Sigmoid colon (tissue), 7 donors: ENCODE measurements around the gene MOB3C. TPM values are rescaled to one million over a fixed set of nuclear protein-coding genes. Genes with fewer than 3 reads are reported as not detected.

Source experiments
- DNase-seq: peaks from one replicate; pipeline ENCODE4 v3.0.0-alpha.2; 2019
- H3K27ac ChIP-seq, 4 donors: fragments of 200-600 bp; sonication (generic); one replicate each; pipeline ENCODE4 v1.5.1; 2016 to 2019; ENCODE audit warnings: mild to moderate bottlenecking in 1 of 4
- H3K27me3 ChIP-seq, 3 donors: fragments of 200-600 bp; sonication (generic); one replicate each; pipeline ENCODE4 v1.5.1; 2019; ENCODE audit warnings: mild to moderate bottlenecking in 1 of 3
- H3K36me3 ChIP-seq, 4 donors: fragments of 200-600 bp; sonication (generic); one replicate each; pipeline ENCODE4 v1.5.1; 2016 to 2019
- H3K4me1 ChIP-seq, 4 donors: fragments of 200-600 bp; sonication (generic); one replicate each; pipeline ENCODE4 v1.5.1; 2017 to 2019
- H3K4me3 ChIP-seq, 4 donors: fragments of 200-600 bp; sonication (generic); one replicate each; pipeline ENCODE4 v1.5.1; 2017 to 2019; ENCODE audit warnings: mild to moderate bottlenecking in 2 of 4, moderate library complexity in 1 of 4
- H3K9me3 ChIP-seq, 4 donors: fragments of 200-600 bp in 3 of 4; sonication (generic) in 3 of 4; one replicate each; pipeline versions ENCODE4 v1.5.1 to v1.6.1; 2013 to 2019
- EP300 ChIP-seq, 4 donors: sonication (generic); formaldehyde crosslinking; IDR thresholded peaks; one replicate each; pipeline ENCODE4 v1.6.1; 2017; ENCODE audit warnings: antibody characterized with exemption in 4 of 4
- POLR2A ChIP-seq, 2 donors: fragments of 450-650 bp; IDR thresholded peaks; one replicate each; pipeline ENCODE4 v1.6.1; 2016; ENCODE audit warnings: antibody characterized with exemption in 2 of 2, mild to moderate bottlenecking in 2 of 2, moderate library complexity in 2 of 2
- POLR2AphosphoS5 ChIP-seq, 4 donors: sonication (generic); formaldehyde crosslinking; IDR thresholded peaks; one replicate each; pipeline ENCODE4 v1.6.1; 2017; ENCODE audit warnings: antibody characterized with exemption in 4 of 4
- WGBS, 2 donors: extraction: QIAGEN DNeasy Blood & Tissue Kit; methylation state at CpG; one replicate each; pipeline ENCODE4 v1.1.7; 2013; 5-methylcytosine and 5-hydroxymethylcytosine counted together
- intact Hi-C: fragments of 100-400 bp; cut with DNase I; formaldehyde crosslinking; loops from one replicate; pipeline ENCODE4 v1.15.1; 2023
- polyA plus RNA-seq, 3 donors: library from polyadenylated mRNA; stranded (reverse); fragments of 200-250 nt; gene quantifications; one replicate each; pipeline ENCODE4 v1.2.3, GENCODE V29; 2013
- total RNA-seq, 4 donors: library from RNA; depleted of rRNA; stranded (reverse); fragments of >200 nt; gene quantifications; one replicate each; pipeline ENCODE4 v1.1.0, GENCODE V29; 2016
- TF ChIP-seq, protein P1 (sequence below), 4 experiments: fragments of 450-650 bp in 3 of 4; fragments of 200-600 bp in 1 of 4; IDR thresholded peaks; one replicate each; pipeline ENCODE4 v1.5.1; 2016 to 2019; ENCODE audit warnings: antibody characterized with exemption in 4 of 4, mild to moderate bottlenecking in 3 of 4, moderate library complexity in 2 of 4
- donor health status: healthy with polysubstance abuse.
- donor health status: Bipolar disorder and iron deficiency.
- donor health status: healthy.

Gene MOB3C
- total and polyA plus RNA-seq, 7 donors, result 7.8 to 25.7 (median 13.8) TPM

DNA sequence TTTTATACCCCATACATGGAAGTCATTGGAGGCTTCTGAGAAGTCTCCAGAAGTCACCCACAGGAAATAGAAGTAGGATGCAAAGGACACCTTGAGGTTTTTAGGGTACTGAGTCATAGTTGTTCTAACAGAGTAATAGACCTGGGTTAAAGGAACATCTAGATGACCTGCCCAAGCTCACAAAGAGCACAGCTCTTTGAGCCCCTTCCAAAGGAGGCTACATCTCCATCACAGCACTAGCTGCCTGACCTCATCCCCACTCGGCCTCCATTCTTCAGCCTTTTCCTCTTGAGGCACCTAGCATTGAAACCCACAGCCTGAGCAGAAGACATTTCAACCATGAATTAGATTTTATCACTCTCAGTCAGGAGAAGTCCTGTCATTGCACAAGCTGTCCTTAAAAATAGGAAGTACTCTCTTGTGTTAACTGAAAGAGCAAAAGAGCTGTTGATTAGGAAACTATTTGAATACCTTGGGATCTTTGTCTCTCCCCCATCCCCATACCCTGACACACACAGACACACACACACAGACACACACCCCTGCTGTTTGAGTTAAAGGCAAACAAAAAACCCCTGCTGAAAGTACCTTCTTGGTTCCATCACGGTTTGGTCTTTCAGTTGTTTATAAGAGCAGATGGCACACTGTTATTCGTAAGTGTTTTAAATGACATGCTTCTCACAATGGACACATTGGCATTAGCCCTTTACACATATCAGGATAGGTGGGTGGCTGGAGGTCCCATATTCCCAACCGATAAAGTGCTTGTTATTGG is 34.7 kb downstream of the MOB3C start:
- H3K36me3 ChIP-seq, result peaks cover 21 to 94% (median 28%) of the 10 kb centered on the region in 4 donors
- 79 to 90% methylated on average over 4 of the region's 4 CpGs for WGBS, 2 donors

DNA sequence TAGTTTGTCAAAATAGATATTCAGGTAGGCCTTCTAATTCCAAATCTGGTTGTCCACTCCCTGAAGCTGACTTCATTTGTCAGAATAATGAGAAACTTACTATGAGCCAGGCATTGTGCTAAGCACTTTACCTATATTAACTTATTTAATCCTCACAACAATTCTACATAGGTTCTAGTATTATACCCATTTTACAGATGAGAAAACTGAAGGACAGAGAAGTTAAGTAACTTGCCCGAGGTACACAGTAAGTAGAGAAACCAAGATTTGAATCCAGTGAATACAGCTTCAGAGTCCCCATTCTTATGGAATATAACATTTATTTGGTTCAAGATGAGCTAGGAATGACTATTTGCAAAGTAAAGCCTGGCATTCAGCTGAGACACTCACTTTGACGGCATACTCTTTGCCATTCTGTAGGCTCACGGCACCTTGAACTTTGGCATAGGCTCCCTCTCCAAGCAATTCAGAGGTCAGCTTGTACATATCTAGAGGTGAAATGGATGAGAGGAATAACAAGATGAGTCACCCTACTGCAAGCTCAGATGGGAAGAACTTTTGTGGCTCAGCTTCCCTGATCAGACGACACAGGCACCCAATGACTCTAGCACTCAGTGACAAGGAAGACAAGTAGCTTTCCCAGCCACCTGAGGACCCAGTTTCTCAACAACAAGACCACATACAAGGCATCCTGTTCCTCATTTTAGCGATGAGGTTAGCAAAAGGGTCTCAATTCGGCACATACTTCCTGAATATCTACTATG is 36.3 kb downstream of the MOB3C start:
- intact Hi-C loops, result no loop called here
- TF ChIP-seq POLR2A (IDR thresholded peaks at IDR 0.05) (no peak), POLR2AphosphoS5 (IDR thresholded peaks at IDR 0.05) (no peak), EP300 (IDR thresholded peaks at IDR 0.05) (no peak)
- TF ChIP-seq, protein P1, sequence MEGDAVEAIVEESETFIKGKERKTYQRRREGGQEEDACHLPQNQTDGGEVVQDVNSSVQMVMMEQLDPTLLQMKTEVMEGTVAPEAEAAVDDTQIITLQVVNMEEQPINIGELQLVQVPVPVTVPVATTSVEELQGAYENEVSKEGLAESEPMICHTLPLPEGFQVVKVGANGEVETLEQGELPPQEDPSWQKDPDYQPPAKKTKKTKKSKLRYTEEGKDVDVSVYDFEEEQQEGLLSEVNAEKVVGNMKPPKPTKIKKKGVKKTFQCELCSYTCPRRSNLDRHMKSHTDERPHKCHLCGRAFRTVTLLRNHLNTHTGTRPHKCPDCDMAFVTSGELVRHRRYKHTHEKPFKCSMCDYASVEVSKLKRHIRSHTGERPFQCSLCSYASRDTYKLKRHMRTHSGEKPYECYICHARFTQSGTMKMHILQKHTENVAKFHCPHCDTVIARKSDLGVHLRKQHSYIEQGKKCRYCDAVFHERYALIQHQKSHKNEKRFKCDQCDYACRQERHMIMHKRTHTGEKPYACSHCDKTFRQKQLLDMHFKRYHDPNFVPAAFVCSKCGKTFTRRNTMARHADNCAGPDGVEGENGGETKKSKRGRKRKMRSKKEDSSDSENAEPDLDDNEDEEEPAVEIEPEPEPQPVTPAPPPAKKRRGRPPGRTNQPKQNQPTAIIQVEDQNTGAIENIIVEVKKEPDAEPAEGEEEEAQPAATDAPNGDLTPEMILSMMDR (IDR thresholded peaks at IDR 0.05), result no peak
- Histone ChIP-seq H3K27ac (no peak overlapping the region), H3K9me3 (no peaks in the 10 kb centered on the region), H3K4me3 (no peak overlapping the region), H3K4me1 (peaks cover 0 to 9% (median 2%) of the 10 kb centered on the region in 4 donors), H3K27me3 (no peaks in the 10 kb centered on the region), H3K36me3 (peaks cover 21 to 90% (median 29%) of the 10 kb centered on the region in 4 donors)
- DNase-seq, result no peak
- 77 to 92% methylated on average over 6 of the region's 6 CpGs for WGBS, 2 donors

More for the DNA sequence above, 34.7 kb downstream of the MOB3C start:
- H3K27me3 ChIP-seq, result no peaks in the 10 kb centered on the region
- intact Hi-C loops, result no loop called here
- no peak overlapping the region for H3K27ac ChIP-seq
- no peak overlapping the region for H3K4me3 ChIP-seq
- no peaks in the 10 kb centered on the region for H3K9me3 ChIP-seq
- TF ChIP-seq POLR2AphosphoS5 (IDR thresholded peaks at IDR 0.05) (no peak), POLR2A (IDR thresholded peaks at IDR 0.05) (no peak), EP300 (IDR thresholded peaks at IDR 0.05) (no peak)
- TF ChIP-seq, protein P1 (IDR thresholded peaks at IDR 0.05), result no peak
- no peaks in the 10 kb centered on the region for H3K4me1 ChIP-seq
- DNase-seq, result no peak

DNA sequence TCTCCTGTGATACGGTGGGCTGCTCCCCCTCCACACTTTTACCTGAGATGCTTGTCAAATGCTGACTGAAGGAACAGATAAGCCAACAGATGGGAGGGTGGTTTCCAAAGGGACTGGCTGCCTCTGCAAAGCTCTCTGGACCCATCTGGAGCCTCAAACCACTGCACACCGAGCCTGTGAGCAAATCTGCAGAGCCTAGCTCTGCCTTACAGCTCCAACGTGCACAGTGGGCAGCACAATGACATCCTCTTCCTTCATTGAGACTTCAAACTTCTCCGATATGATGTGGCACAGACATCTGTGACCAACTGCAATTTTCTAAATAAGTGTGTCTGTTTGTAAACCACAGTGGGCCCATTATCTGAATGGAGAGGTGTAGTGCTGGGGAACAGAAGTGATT is 38.9 kb downstream of the MOB3C start:
- Histone ChIP-seq H3K9me3 (no peaks in the 10 kb centered on the region), H3K36me3 (peaks cover 17 to 78% (median 29%) of the 10 kb centered on the region in 4 donors), H3K4me3 (no peak overlapping the region), H3K27me3 (no peaks in the 10 kb centered on the region), H3K4me1 (peaks cover 0 to 11% (median 3%) of the 10 kb centered on the region in 4 donors), H3K27ac (no peak overlapping the region)
- no peak for DNase-seq
- TF ChIP-seq EP300 (IDR thresholded peaks at IDR 0.05), result no peak
- TF ChIP-seq, protein P1 (IDR thresholded peaks at IDR 0.05), result no peak
- TF ChIP-seq POLR2AphosphoS5 (IDR thresholded peaks at IDR 0.05), result no peak
- TF ChIP-seq POLR2A (IDR thresholded peaks at IDR 0.05), result no peak
- 93% methylated on average over 4 of the region's 4 CpGs for WGBS, 2 donors
- intact Hi-C loops, result no loop called here

DNA sequence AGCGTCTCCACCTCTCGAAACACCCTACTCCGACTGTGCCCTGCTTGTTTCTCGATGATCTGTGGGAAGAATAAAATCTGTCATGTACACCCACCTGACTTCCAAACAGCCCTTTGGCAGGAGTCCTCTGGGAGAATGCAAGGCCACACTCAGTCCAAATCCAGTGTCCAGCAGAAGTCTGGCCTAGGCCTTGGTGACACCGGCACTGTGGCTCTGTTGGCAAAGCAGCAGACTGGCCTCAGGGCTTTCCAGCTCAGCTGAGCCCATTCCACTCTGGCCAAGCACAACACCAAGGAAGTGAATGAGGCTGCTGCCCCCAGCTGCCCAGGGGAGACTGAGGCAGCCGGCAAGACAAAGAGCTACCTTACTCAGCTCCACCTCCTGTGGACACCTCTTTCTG is 40.0 kb downstream of the MOB3C start:
- no peak for DNase-seq
- Histone ChIP-seq H3K9me3 (no peaks in the 10 kb centered on the region), H3K27me3 (no peaks in the 10 kb centered on the region), H3K4me1 (peaks cover 0 to 11% (median 3%) of the 10 kb centered on the region in 4 donors), H3K4me3 (no peak overlapping the region), H3K27ac (no peak overlapping the region), H3K36me3 (peaks cover 6 to 67% (median 23%) of the 10 kb centered on the region in 4 donors)
- WGBS, 2 donors, result 90 to 91% methylated on average over 6 of the region's 6 CpGs
- TF ChIP-seq POLR2A (IDR thresholded peaks at IDR 0.05) (no peak), EP300 (IDR thresholded peaks at IDR 0.05) (no peak), POLR2AphosphoS5 (IDR thresholded peaks at IDR 0.05) (no peak)
- TF ChIP-seq, protein P1 (IDR thresholded peaks at IDR 0.05), result no peak
- intact Hi-C loops, result no loop called here
